LNCaP clone FGC (cell line): ENCODE results near the gene ASMTL.
"Not testable (repeated sequence)": the region's sequence is repeated elsewhere in the genome, so short reads cannot be mapped to it uniquely, and the experiment has no call there.

Source experiments
- DNase-seq: peaks from one replicate; pipeline ENCODE4 v3.0.0-alpha.2; 2011; ENCODE audit warnings: low read depth
- H3K4me3 ChIP-seq: 2 replicates; pipeline ENCODE4 v1.5.1; 2011; ENCODE audit warnings: mild to moderate bottlenecking, low read depth, low read length, control low read depth
- TF ChIP-seq, protein P1 (sequence below): IDR thresholded peaks from 2 replicates; pipeline ENCODE4 v1.5.1; 2012; ENCODE audit warnings: mild to moderate bottlenecking; ENCODE audit not compliant: control insufficient read depth, insufficient read depth; ENCODE audit errors: extremely low read depth

ASMTL gene

GRCh38 chrX:1486749-1487361 is 34.1 kb upstream of the ASMTL start:
- no peak overlapping the region for H3K4me3 ChIP-seq
- no peak for DNase-seq
- TF ChIP-seq, protein P1, sequence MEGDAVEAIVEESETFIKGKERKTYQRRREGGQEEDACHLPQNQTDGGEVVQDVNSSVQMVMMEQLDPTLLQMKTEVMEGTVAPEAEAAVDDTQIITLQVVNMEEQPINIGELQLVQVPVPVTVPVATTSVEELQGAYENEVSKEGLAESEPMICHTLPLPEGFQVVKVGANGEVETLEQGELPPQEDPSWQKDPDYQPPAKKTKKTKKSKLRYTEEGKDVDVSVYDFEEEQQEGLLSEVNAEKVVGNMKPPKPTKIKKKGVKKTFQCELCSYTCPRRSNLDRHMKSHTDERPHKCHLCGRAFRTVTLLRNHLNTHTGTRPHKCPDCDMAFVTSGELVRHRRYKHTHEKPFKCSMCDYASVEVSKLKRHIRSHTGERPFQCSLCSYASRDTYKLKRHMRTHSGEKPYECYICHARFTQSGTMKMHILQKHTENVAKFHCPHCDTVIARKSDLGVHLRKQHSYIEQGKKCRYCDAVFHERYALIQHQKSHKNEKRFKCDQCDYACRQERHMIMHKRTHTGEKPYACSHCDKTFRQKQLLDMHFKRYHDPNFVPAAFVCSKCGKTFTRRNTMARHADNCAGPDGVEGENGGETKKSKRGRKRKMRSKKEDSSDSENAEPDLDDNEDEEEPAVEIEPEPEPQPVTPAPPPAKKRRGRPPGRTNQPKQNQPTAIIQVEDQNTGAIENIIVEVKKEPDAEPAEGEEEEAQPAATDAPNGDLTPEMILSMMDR = no peak

DNA sequence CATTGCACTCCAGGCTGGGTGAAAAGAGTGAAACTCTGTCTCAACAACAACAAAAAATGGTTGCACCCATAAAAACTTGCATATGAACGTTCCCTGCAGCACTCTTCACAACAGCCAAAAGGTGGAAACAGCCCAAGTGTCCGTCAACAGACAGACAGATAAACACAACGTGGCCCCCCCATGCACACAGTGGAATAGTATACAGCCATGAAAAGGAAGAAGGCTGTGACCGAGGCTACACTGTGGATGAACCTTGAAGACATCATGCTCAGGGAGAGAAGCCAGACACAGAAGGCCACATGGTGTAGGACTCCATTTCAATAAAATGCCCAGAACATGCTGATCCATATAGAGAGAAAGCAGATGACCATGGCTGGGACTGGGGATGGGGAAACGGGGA is 33.5 kb upstream of the ASMTL start:
- TF ChIP-seq, protein P1 = no peak
- no peak for DNase-seq

GRCh38 chrX:1485033-1485432 is 32.3 kb upstream of the ASMTL start:
- DNase-seq = no peak
- TF ChIP-seq, protein P1 = no peak
- no peak overlapping the region for H3K4me3 ChIP-seq

More for the DNA sequence above, 33.5 kb upstream of the ASMTL start:
- H3K4me3 ChIP-seq = no peak overlapping the region

- TF ChIP-seq, protein P1 = no peak
- no peak overlapping the region for H3K4me3 ChIP-seq
- no peak for DNase-seq
These were observed 31.9 kb upstream of the ASMTL start for GRCh38 chrX:1484638-1485019.

- TF ChIP-seq, protein P1 = no peak
- H3K4me3 ChIP-seq = no peak overlapping the region
- DNase-seq = no peak
These were observed 31.3 kb upstream of the ASMTL start for GRCh38 chrX:1483843-1484637.

DNA sequence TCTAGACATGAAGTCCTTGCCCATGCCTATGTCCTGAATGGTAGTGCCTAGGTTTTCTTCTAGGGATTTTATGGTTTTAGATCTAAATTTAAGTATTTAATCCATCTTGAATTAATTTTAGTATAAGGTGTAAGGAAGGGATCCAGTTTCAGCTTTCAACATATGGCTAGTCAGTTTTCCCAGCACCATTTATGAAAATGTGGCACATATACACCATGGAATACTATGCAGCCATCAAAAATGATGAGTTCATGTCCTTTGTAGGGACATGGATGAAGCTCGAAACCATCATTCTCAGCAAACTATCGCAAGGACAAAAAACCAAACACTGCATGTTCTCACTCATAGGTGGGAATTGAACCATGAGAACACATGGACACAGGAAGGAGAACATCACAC is 29.8 kb upstream of the ASMTL start:
- DNase-seq, H3K4me3 ChIP-seq: not testable (repeated sequence)

DNA sequence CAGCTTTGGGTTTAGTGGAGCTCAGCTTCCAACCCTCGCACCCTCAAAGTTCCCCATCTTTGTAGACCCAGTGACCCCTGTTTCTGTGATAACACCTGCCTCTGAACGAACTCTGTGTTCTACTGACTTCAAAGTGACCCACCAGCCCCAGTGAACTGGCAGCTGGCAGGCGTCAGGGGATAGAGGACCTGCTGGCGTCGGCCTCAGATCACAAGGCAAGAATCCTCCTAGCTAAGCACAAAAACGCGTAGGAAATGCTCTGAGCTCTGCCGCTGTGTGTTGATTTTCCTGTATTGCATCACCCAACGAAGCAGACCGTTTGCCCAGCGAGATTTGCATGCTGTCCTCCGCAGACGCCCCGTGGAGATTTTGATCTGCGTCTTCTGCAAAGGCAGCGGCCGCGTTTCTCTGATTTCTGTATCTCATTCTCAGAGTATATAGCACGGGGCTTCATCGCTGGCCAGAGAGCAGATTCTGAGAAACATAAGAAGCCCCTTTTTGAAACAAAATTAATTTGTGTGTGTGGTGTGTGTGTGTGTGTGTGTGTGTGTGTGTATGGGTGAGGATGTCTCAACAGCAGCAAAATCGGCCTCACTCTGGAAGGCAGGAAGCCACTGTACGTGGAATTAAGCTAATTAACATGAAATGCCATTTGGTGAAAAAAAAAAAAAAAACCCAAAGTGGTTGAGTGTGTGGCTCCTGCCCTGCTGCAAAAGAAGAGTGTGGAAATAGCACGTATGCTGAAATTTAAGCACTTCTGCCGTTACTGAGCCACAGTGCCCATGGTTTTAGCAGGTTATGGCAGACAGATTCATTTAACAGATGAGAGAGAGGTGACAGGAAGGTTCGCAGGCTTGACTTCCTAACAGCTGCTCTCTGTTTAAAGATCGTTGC is 29.2 kb upstream of the ASMTL start:
- peak; percentile 53 for DNase-seq
- H3K4me3 ChIP-seq = no peak overlapping the region
- TF ChIP-seq, protein P1 = no peak
